ENCODE results near the gene DDAH1.

GRCh38 chr1:85473390-85473789 lies 8.4 kb upstream of the DDAH1 start:
- TF ChIP-seq CTCF (IDR thresholded peaks at IDR 0.05) (no peak), POLR2A (IDR thresholded peaks at IDR 0.05) (no peak)

All from body of pancreas (tissue), 4 donors.